Measurements from ENCODE around the gene C10orf71. TPM values are rescaled to one million over a fixed set of nuclear protein-coding genes. Genes with fewer than 3 reads are reported as not detected.

C10orf71 gene
- total and polyA plus RNA-seq, 7 experiments from 2014 or later, result not detected

- no peaks in the 10 kb centered on the region for H3K9me3 Mint-ChIP-seq
- ChIA-PET POLR2A (no interaction called here), CTCF (no interaction called here)
- Histone ChIP-seq H3K27ac (ENCODE audit: low read depth, low read length) (no peak overlapping the region), H3K4me3 (ENCODE audit: low read length) (no peak overlapping the region), H3K27me3 (ENCODE audit: control insufficient read depth in 2 of 2, insufficient read depth in 2 of 2, low read length in 2 of 2) (no peaks in the 10 kb centered on the region), H3K9me3 (ENCODE audit: control insufficient read depth in 2 of 3, low read length in 3 of 3) (no peaks in the 10 kb centered on the region), H3K4me1 (ENCODE audit: control insufficient read depth in 2 of 2, insufficient read depth in 2 of 2, low read length in 2 of 2) (no peaks in the 10 kb centered on the region), H3K36me3 (ENCODE audit: control insufficient read depth in 2 of 3, insufficient read depth in 3 of 3, low read length in 3 of 3) (no peaks in the 10 kb centered on the region)
- peaks cover 0 to 19% (median 5%) of the 10 kb centered on the region in 5 donors for H3K27me3 Mint-ChIP-seq
- no peak overlapping the region for H3K27ac Mint-ChIP-seq
- ATAC-seq (no peak), DNase-seq (no peak)
- no peak overlapping the region for H3K4me3 Mint-ChIP-seq
- H3K4me1 Mint-ChIP-seq, result no peaks in the 10 kb centered on the region
- H3K36me3 Mint-ChIP-seq, result no peaks in the 10 kb centered on the region
- intact Hi-C loops (cut with micrococcal nuclease), result no loop called here
These were observed 66.3 kb downstream of the C10orf71 start for GRCh38 chr10:49365275-49365674.

- intact Hi-C loops (cut with micrococcal nuclease), result no loop called here
- Histone ChIP-seq H3K27me3 (ENCODE audit: control insufficient read depth in 2 of 2, insufficient read depth in 2 of 2, low read length in 2 of 2) (no peaks in the 10 kb centered on the region), H3K27ac (ENCODE audit: low read depth, low read length) (no peak overlapping the region), H3K4me1 (ENCODE audit: control insufficient read depth in 2 of 2, insufficient read depth in 2 of 2, low read length in 2 of 2) (no peaks in the 10 kb centered on the region), H3K36me3 (ENCODE audit: control insufficient read depth in 2 of 3, insufficient read depth in 3 of 3, low read length in 3 of 3) (no peaks in the 10 kb centered on the region), H3K9me3 (ENCODE audit: control insufficient read depth in 2 of 3, low read length in 3 of 3) (no peaks in the 10 kb centered on the region), H3K4me3 (ENCODE audit: low read length) (no peak overlapping the region)
- Mint-ChIP-seq H3K4me3 (no peak overlapping the region), H3K27me3 (peaks cover 0 to 24% (median 7%) of the 10 kb centered on the region in 5 donors), H3K27ac (no peak overlapping the region), H3K9me3 (no peaks in the 10 kb centered on the region), H3K4me1 (no peaks in the 10 kb centered on the region), H3K36me3 (no peaks in the 10 kb centered on the region)
- no peak for ATAC-seq
- DNase-seq, result no peak
- ChIA-PET POLR2A (no interaction called here), CTCF (no interaction called here)
These were observed 66.9 kb downstream of the C10orf71 start for GRCh38 chr10:49365675-49366415.

GRCh38 chr10:49366460-49366859 is 67.5 kb downstream of the C10orf71 start:
- Mint-ChIP-seq H3K4me3 (no peak overlapping the region), H3K4me1 (no peaks in the 10 kb centered on the region), H3K27ac (no peak overlapping the region), H3K27me3 (peaks cover 0 to 24% (median 7%) of the 10 kb centered on the region in 5 donors), H3K9me3 (no peaks in the 10 kb centered on the region), H3K36me3 (no peaks in the 10 kb centered on the region)
- ATAC-seq (no peak), DNase-seq (no peak)
- H3K4me1 ChIP-seq (ENCODE audit: control insufficient read depth in 2 of 2, insufficient read depth in 2 of 2, low read length in 2 of 2), result no peaks in the 10 kb centered on the region
- no peaks in the 10 kb centered on the region for H3K36me3 ChIP-seq (ENCODE audit: control insufficient read depth in 2 of 3, insufficient read depth in 3 of 3, low read length in 3 of 3)
- ChIA-PET CTCF (no interaction called here), POLR2A (no interaction called here)
- no peak overlapping the region for H3K4me3 ChIP-seq (ENCODE audit: low read length)
- H3K27me3 ChIP-seq (ENCODE audit: control insufficient read depth in 2 of 2, insufficient read depth in 2 of 2, low read length in 2 of 2), result no peaks in the 10 kb centered on the region
- no peak overlapping the region for H3K27ac ChIP-seq (ENCODE audit: low read depth, low read length)
- intact Hi-C loops (cut with micrococcal nuclease), result no loop called here
- H3K9me3 ChIP-seq (ENCODE audit: control insufficient read depth in 2 of 3, low read length in 3 of 3), result no peaks in the 10 kb centered on the region

GRCh38 chr10:49367600-49367999 is 68.6 kb downstream of the C10orf71 start:
- peaks cover 2 to 24% (median 7%) of the 10 kb centered on the region in 5 donors for H3K27me3 Mint-ChIP-seq
- CTCF ChIA-PET, result no interaction called here

GRCh38 chr10:49368256-49368655 is 69.3 kb downstream of the C10orf71 start:
- ChIA-PET CTCF (no interaction called here), POLR2A (no interaction called here)
- Mint-ChIP-seq H3K9me3 (no peaks in the 10 kb centered on the region), H3K36me3 (no peaks in the 10 kb centered on the region), H3K27me3 (peaks cover 4 to 24% (median 8%) of the 10 kb centered on the region in 5 donors), H3K4me1 (no peaks in the 10 kb centered on the region), H3K27ac (no peak overlapping the region), H3K4me3 (no peak overlapping the region)
- Histone ChIP-seq H3K9me3 (ENCODE audit: control insufficient read depth in 2 of 3, low read length in 3 of 3) (no peaks in the 10 kb centered on the region), H3K4me1 (ENCODE audit: control insufficient read depth in 2 of 2, insufficient read depth in 2 of 2, low read length in 2 of 2) (no peaks in the 10 kb centered on the region), H3K27ac (ENCODE audit: low read depth, low read length) (no peak overlapping the region), H3K36me3 (ENCODE audit: control insufficient read depth in 2 of 3, insufficient read depth in 3 of 3, low read length in 3 of 3) (no peaks in the 10 kb centered on the region), H3K4me3 (ENCODE audit: low read length) (no peak overlapping the region), H3K27me3 (ENCODE audit: control insufficient read depth in 2 of 2, insufficient read depth in 2 of 2, low read length in 2 of 2) (no peaks in the 10 kb centered on the region)
- intact Hi-C loops (cut with micrococcal nuclease), result no loop called here
- no peak for ATAC-seq
- no peak for DNase-seq

More at GRCh38 chr10:49367600-49367999, 68.6 kb downstream of the C10orf71 start:
- Mint-ChIP-seq H3K9me3 (no peaks in the 10 kb centered on the region), H3K36me3 (no peaks in the 10 kb centered on the region), H3K27ac (no peak overlapping the region), H3K4me3 (no peak overlapping the region), H3K4me1 (no peaks in the 10 kb centered on the region)
- H3K27me3 ChIP-seq (ENCODE audit: control insufficient read depth in 2 of 2, insufficient read depth in 2 of 2, low read length in 2 of 2), result no peaks in the 10 kb centered on the region
- no peak for DNase-seq
- H3K9me3 ChIP-seq (ENCODE audit: control insufficient read depth in 2 of 3, low read length in 3 of 3), result no peaks in the 10 kb centered on the region
- no peak overlapping the region for H3K4me3 ChIP-seq (ENCODE audit: low read length)
- POLR2A ChIA-PET, result no interaction called here
- no peaks in the 10 kb centered on the region for H3K4me1 ChIP-seq (ENCODE audit: control insufficient read depth in 2 of 2, insufficient read depth in 2 of 2, low read length in 2 of 2)
- intact Hi-C loops (cut with micrococcal nuclease), result no loop called here
- no peak overlapping the region for H3K27ac ChIP-seq (ENCODE audit: low read depth, low read length)
- H3K36me3 ChIP-seq (ENCODE audit: control insufficient read depth in 2 of 3, insufficient read depth in 3 of 3, low read length in 3 of 3), result no peaks in the 10 kb centered on the region
- ATAC-seq, result no peak

GRCh38 chr10:49369216-49370162 is 70.5 kb downstream of the C10orf71 start:
- Mint-ChIP-seq H3K27ac (no peak overlapping the region), H3K36me3 (no peaks in the 10 kb centered on the region), H3K4me3 (no peak overlapping the region), H3K27me3 (peaks cover 4 to 24% (median 8%) of the 10 kb centered on the region in 5 donors), H3K4me1 (no peaks in the 10 kb centered on the region), H3K9me3 (no peaks in the 10 kb centered on the region)
- no peaks in the 10 kb centered on the region for H3K36me3 ChIP-seq (ENCODE audit: control insufficient read depth in 2 of 3, insufficient read depth in 3 of 3, low read length in 3 of 3)
- ATAC-seq, result no peak
- CTCF ChIA-PET, result interaction anchor here (0.7 kb wide), 1 partner anchor 1145 kb away, joined by 3 read pairs; no protein-coding TSS in a partner anchor
- H3K4me3 ChIP-seq (ENCODE audit: low read length), result no peak overlapping the region
- no peaks in the 10 kb centered on the region for H3K27me3 ChIP-seq (ENCODE audit: control insufficient read depth in 2 of 2, insufficient read depth in 2 of 2, low read length in 2 of 2)
- intact Hi-C loops (cut with micrococcal nuclease), result no loop called here
- H3K27ac ChIP-seq (ENCODE audit: low read depth, low read length), result no peak overlapping the region
- POLR2A ChIA-PET, result no interaction called here
- H3K4me1 ChIP-seq (ENCODE audit: control insufficient read depth in 2 of 2, insufficient read depth in 2 of 2, low read length in 2 of 2), result no peaks in the 10 kb centered on the region
- no peak for DNase-seq
- H3K9me3 ChIP-seq (ENCODE audit: control insufficient read depth in 2 of 3, low read length in 3 of 3), result no peaks in the 10 kb centered on the region

Measured in naive thymus-derived CD4-positive, alpha-beta T cell (primary cell).